HT-29 (cell line): ENCODE results near the gene C1QTNF9B. TPM values are rescaled to one million over a fixed set of nuclear protein-coding genes. Genes with fewer than 3 reads are reported as not detected.
"Not testable (repeated sequence)": the region's sequence is repeated elsewhere in the genome, so short reads cannot be mapped to it uniquely, and the experiment has no call there.

ENCODE experiments used
- DNase-seq: peaks from one replicate; pipeline ENCODE4 v3.0.0-alpha.2; 2015; ENCODE audit warnings: low spot score
- total RNA-seq: library from RNA; depleted of rRNA; stranded (reverse); fragments of >200 nt; shearing (Covaris generic); gene quantifications from 2 replicates; pipeline ENCODE4 v1.2.3, GENCODE V29; 2014; rRNA removed

Gene C1QTNF9B
- total RNA-seq, result not detected in 2 replicates

GRCh38 chr13:23897452-23897919 is at the start of gene C1QTNF9B:
TSS of gene C1QTNF9B (minus strand) at chr13:23897502.
- not testable (repeated sequence) for DNase-seq

GRCh38 chr13:23946900-23947299 is 49.6 kb upstream of the C1QTNF9B start:
- DNase-seq, result no peak

GRCh38 chr13:23946067-23946466 is 48.8 kb upstream of the C1QTNF9B start:
- no peak for DNase-seq

GRCh38 chr13:23945612-23946011 is 48.3 kb upstream of the C1QTNF9B start:
- DNase-seq, result no peak

DNA sequence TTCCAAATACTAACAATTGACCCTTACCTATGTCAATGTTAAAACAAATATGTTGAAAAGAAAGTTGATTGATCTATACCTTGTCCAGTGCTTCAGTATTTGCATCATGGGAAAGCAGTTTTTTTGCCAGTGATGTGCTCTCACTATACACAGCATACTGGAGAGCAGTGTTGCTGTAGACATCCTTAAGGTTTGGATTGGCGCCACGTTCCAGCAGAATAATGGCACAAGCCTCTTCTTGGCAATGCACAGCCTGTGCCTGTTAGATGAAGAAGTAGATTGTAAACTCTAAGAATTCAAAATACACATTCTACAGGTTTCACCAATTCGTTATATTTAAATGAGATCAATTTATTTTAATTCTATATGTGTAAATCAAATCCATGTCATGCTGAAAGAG is 43.9 kb upstream of the C1QTNF9B start:
- no peak for DNase-seq

DNA sequence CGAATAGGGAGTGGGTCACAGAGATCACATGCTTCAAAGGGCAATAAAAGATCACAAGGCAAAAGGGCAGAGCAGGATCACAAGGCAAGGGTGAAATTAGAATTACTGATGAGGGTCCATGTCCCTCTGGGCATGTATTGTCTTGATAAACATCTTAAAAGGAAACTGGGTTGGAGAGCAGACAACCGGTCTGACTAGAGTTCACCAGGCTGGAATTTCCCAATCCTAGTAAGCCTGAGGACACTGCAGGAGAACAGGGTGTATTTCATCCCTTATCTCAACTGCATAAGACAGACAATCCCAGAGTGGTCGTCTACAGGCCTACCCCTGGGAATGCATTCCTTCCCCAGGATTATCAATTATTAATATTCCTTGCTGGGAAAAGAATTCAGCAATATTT is 42.4 kb upstream of the C1QTNF9B start:
- peak; percentile 30 for DNase-seq

GRCh38 chr13:23934520-23934919 is 37.2 kb upstream of the C1QTNF9B start:
- no peak for DNase-seq

DNA sequence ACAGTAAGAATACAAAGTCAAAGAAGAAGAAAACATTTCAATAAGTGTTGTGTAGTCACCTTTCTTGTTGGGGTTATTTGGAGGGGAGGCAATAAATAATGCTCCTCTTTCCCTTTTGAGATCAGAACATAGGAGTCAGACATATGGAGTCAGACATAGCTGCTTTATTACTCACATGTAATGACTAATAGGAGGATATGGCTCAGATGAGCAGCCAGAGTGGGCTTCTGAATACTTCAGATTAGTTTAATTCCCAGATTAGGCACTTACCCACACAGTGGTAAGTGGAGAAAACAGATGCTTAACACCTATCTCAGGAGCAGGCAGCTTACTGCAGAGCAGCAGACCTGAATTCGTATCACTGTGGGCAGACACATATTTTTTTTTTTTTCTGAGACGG is 31.7 kb upstream of the C1QTNF9B start:
- DNase-seq, result no peak

DNA sequence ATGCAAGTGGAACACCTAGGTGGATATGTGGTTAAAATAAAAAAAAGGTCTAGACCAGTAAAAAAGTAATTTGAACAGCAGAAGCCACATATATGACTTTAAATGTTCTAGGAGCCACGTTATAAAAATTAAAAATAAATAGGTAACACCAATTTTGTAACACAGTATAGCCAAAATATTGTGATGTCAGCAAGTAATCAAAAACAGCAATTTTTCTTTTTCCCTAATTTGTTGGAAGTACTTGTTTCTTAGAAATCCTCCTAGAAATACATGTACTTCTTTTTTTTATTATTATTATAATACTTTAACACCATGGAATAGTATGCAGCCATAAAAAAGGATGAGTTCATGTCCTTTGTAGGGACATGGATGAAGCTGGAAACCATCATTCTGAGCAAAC is 25.7 kb upstream of the C1QTNF9B start:
- no peak for DNase-seq

DNA sequence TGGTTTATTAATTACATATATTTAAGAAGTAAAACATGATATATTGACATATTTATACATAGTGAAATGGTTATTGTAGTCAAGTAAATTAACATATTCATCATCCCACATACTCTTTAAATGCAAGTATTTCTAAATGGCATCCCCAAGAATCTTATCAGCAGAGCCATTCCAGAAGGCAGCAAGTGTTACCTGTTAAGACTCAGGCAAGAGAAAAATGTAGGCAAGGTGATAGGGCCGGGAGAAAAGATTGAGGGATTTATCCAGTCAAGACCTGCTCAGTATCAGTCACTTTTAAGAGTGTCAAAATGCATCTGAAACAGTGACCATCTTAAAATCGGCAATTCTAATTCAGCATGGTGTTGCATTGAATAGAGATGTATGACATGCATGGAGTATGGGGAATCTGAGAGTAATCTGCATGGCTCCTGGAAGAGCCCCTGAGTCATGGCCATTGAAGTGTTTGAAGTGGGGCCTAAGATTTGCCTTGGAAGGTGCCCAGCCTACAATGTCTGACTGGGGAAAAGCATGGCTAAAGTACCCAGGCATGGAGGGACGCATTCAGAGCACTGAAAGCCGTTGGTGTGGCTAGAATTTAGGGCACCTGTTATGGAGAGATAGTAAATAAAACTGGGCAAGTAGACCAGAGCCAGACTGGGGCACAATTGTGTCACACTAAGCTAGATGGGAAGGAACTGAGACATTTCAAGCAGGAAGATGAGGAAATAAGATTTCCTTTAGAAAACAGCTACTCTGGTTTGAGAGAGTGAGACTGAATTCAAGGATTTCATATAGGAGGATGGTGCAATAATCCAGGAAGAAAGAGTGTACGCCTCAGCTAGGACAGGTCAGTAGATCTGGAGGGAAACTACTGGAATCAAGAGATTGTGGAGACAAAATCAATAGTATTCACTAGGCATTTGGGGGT is 25.0 kb upstream of the C1QTNF9B start:
- no peak for DNase-seq

- peak; percentile 85 for DNase-seq
Observed at GRCh38 chr13:23921451-23921888, 24.2 kb upstream of the C1QTNF9B start.

DNA sequence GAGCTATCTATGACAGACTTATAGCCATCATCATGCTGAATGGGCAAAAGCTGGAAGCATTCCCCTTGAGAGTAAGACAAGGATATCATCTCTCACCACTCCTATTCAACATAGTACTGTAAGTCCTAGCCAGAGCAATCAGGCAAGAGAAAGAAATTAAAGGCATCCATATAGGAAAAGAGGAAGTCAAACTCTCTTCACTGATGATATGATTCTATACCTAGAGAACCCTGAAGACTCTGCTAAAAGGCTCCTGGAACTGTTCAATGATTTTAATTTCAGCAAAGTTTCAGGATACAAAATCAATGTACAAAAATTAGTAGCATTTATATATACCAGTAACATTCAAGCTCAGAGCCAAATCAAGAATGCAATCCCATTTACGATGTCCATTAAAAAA is 21.7 kb upstream of the C1QTNF9B start:
- no peak for DNase-seq

- DNase-seq, result no peak
Observed at GRCh38 chr13:23918208-23918607, 20.9 kb upstream of the C1QTNF9B start.

DNA sequence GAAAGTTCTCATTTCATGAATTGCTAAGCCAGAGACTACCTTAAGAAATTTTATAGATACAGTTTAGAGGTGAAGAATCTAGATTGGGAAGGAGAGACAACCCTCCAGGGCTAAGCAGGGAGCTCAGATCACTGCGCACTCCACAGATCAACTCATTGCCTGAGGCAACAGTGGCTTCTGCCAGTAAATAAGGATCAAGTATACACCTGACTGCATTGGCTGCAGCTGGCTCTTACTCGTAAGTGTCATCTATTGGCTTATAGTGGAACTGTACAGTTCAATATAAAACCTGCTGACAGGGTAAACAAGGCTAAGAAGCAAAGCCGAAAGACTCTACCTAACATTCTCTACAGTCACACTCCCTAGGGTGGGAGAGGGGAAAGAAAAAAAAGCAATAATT is 18.0 kb upstream of the C1QTNF9B start:
- no peak for DNase-seq

- no peak for DNase-seq
Observed at GRCh38 chr13:23912469-23912868, 15.2 kb upstream of the C1QTNF9B start.

- DNase-seq, result no peak
Observed at GRCh38 chr13:23909606-23910005, 12.3 kb upstream of the C1QTNF9B start.

DNA sequence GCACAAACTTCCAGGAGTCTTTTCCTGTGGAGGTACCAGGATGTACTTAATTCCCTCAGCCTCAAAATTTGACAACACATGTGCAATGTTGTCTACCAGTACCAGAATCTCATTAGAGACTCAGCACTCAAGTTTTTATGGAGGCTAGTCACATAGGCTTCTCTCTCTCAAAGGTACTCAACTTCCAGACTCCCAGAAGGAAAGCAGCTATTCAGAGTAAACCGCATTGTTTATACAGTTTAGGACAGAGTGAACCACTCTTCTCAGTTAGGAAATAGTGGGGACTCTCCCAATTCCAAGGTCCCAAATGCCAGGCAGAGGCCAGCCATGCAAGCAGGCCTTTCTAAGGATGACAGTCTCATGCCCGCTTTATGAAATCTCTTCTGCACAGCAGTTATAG is 8.5 kb upstream of the C1QTNF9B start:
- no peak for DNase-seq

GRCh38 chr13:23903906-23904280 is 6.6 kb upstream of the C1QTNF9B start:
- DNase-seq, result no peak

DNA sequence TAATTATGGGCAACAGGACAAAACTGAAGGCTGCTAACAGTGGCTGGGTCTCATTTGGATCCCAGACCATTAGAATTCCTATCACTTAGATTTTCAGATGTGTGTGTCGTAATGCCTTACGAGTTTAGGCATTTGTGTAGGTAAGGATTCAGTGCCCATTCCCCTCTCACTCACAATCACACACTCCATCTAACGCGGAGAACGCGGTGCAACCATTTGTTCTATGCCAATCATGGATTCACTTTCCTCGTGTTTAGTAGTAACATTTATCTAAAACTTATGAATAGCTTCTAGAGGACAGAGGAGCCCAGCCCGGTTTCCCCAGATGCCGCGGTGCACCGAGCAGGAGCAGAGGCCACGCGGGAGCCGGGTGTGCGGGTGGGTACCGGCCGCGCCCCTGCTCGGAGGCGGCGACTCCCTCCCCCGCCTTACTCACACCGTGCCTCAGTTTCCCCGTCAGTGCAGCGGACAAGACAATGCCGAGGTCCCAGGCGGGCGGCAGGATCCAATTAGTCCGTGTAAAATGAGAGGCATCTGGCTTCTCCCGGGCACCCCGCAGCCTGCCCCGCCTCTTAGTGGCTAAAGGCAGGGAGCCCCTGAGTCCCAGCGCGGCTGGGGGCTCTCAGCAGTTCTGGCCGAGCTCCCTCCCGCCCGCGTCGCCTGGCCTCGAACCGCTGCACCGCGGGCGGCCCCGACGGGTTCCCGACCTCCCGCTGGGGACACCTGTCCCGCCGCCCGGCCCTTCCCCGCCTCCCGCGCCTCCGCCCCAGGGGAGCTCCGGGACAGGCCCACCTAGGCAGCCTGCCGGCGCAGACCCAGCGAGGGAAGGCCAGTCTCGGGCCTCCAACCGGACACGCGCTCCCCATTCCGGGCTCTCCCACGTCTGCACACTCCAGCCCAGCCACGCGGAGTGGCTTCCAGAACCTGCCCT is 5.9 kb upstream of the C1QTNF9B start:
- no peak for DNase-seq

GRCh38 chr13:23901365-23901764 is 4.1 kb upstream of the C1QTNF9B start:
- no peak for DNase-seq

GRCh38 chr13:23899555-23899954 is 2.3 kb upstream of the C1QTNF9B start:
- peak; percentile 56 for DNase-seq

- DNase-seq, result no peak
Observed at GRCh38 chr13:23898101-23898500, 799 bp upstream of the C1QTNF9B start.
